ENCODE data around the gene EXOC4. TPM values are rescaled to one million over a fixed set of nuclear protein-coding genes. Genes with fewer than 3 reads are reported as not detected.

Gene EXOC4
- total and polyA plus RNA-seq, 2 of the 8 experiments (the other 6 are each of a cell fraction or from before 2014, with no cell fraction given), result 27.0 to 67.3 TPM

GRCh38 chr7:133804127-133804526 lies 551.2 kb downstream of the EXOC4 start (continued):
- TF ChIP-seq, protein P1, sequence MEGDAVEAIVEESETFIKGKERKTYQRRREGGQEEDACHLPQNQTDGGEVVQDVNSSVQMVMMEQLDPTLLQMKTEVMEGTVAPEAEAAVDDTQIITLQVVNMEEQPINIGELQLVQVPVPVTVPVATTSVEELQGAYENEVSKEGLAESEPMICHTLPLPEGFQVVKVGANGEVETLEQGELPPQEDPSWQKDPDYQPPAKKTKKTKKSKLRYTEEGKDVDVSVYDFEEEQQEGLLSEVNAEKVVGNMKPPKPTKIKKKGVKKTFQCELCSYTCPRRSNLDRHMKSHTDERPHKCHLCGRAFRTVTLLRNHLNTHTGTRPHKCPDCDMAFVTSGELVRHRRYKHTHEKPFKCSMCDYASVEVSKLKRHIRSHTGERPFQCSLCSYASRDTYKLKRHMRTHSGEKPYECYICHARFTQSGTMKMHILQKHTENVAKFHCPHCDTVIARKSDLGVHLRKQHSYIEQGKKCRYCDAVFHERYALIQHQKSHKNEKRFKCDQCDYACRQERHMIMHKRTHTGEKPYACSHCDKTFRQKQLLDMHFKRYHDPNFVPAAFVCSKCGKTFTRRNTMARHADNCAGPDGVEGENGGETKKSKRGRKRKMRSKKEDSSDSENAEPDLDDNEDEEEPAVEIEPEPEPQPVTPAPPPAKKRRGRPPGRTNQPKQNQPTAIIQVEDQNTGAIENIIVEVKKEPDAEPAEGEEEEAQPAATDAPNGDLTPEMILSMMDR (IDR thresholded peaks at IDR 0.05; ENCODE audit: control extremely low read depth in 1 of 3, insufficient read depth in 1 of 3, low read depth in 1 of 3, low read length in 3 of 3), result no peak
- TF ChIP-seq RNF2 (IDR thresholded peaks at IDR 0.05; ENCODE audit: borderline replicate concordance, low read depth, low read length, missing control alignments, poor library complexity, severe bottlenecking), result no peak
- TF ChIP-seq BCL11A (IDR thresholded peaks at IDR 0.05; ENCODE audit: low read depth in 2 of 2, low read length in 2 of 2), result no peak
- no peak for TF ChIP-seq CBX8 (IDR thresholded peaks at IDR 0.05; ENCODE audit: borderline replicate concordance, low read depth, low read length)
- TF ChIP-seq HDAC2 (IDR thresholded peaks at IDR 0.05; ENCODE audit: borderline replicate concordance in 1 of 2, low read depth in 2 of 2, low read length in 2 of 2), result no peak
